OCI-LY7 (cell line): ENCODE results near the gene PHF12. TPM values are rescaled to one million over a fixed set of nuclear protein-coding genes. Genes with fewer than 3 reads are reported as not detected.

ENCODE experiments used
- BruUV-seq: library from RNA; stranded (reverse); fragments of 400-500 nt; replicated peaks from 2 replicates; lab custom pipeline; 2021; lab: Mats Ljungman, UMichigan
- CTCF ChIA-PET: fragments of 300-600 bp; sonication (Branson Sonifier 250); formaldehyde crosslinking; loops from one replicate; lab custom pipeline; 2022; ENCODE audit warnings: antibody characterized with exemption; ENCODE audit not compliant: unreplicated experiment; lab: Charles Lee
- POLR2A ChIA-PET: fragments of 300-600 bp; sonication (Branson Sonifier 250); formaldehyde crosslinking; loops from one replicate; lab custom pipeline; 2022; ENCODE audit warnings: antibody characterized with exemption; lab: Charles Lee
- DNase-seq: peaks from one replicate; pipeline ENCODE4 v3.0.0-alpha.2; 2015; ENCODE audit warnings: low spot score
- H2AFZ ChIP-seq: fragments of 200-600 bp; sonication (generic), shearing (Covaris generic); 2 replicates; pipeline ENCODE4 v1.6.1; 2014; ENCODE audit warnings: mild to moderate bottlenecking, antibody characterized with exemption, low read length, moderate library complexity
- H3K27ac ChIP-seq: fragments of 200-600 bp; sonication (generic); 2 replicates; pipeline ENCODE4 v1.5.1; 2014; ENCODE audit warnings: mixed run types, low read depth, mild to moderate bottlenecking, moderate library complexity, low read length, inconsistent platforms; ENCODE audit not compliant: poor library complexity, severe bottlenecking
- H3K36me3 ChIP-seq: fragments of 200-600 bp; sonication (generic); 2 replicates; pipeline ENCODE4 v1.6.1; 2014; ENCODE audit warnings: mild to moderate bottlenecking, antibody characterized with exemption, low read length, moderate library complexity, mixed read lengths; ENCODE audit not compliant: insufficient read depth
- H3K4me1 ChIP-seq: fragments of 200-600 bp; sonication (generic); 2 replicates; pipeline ENCODE4 v1.5.1; 2014; ENCODE audit warnings: mild to moderate bottlenecking, low read length; ENCODE audit not compliant: insufficient read depth, poor library complexity, severe bottlenecking
- H3K4me2 ChIP-seq: fragments of 200-600 bp; sonication (generic); 2 replicates; pipeline ENCODE4 v1.6.1; 2014; ENCODE audit warnings: mild to moderate bottlenecking, low read length
- H3K4me3 ChIP-seq: fragments of 200-600 bp; sonication (generic); 2 replicates; pipeline ENCODE4 v1.5.1; 2014; ENCODE audit warnings: mild to moderate bottlenecking, low read depth, low read length; ENCODE audit not compliant: poor library complexity, severe bottlenecking
- H3K79me2 ChIP-seq: fragments of 200-600 bp; sonication (generic); 2 replicates; pipeline ENCODE4 v1.6.1; 2016; ENCODE audit warnings: low read depth, mild to moderate bottlenecking, low read length, moderate library complexity, mixed read lengths; ENCODE audit not compliant: insufficient read depth
- H3K9me2 ChIP-seq: fragments of 200-600 bp; sonication (generic); 2 replicates; pipeline ENCODE4 v1.6.1; 2016; ENCODE audit warnings: mild to moderate bottlenecking, low read length, mixed read lengths; ENCODE audit not compliant: insufficient read depth
- H3K9me3 ChIP-seq: fragments of 200-600 bp; sonication (generic); 2 replicates; pipeline ENCODE4 v1.6.1; 2014; ENCODE audit warnings: mild to moderate bottlenecking, mixed run types, low read length, mixed read lengths
- H4K20me1 ChIP-seq: fragments of 200-600 bp; sonication (generic); 2 replicates; pipeline ENCODE4 v1.6.1; 2014; ENCODE audit warnings: mild to moderate bottlenecking, antibody characterized with exemption, low read length, moderate library complexity, mixed read lengths; ENCODE audit not compliant: insufficient read depth
- CTCF ChIP-seq: fragments of 200-600 bp; sonication (generic); conservative IDR thresholded peaks from 2 replicates; pipeline ENCODE4 v1.5.1; 2014; ENCODE audit warnings: mild to moderate bottlenecking, antibody characterized with exemption, low read length, moderate library complexity, mixed read lengths
- EZH2phosphoT487 ChIP-seq: fragments of 200-600 bp; sonication (generic); IDR thresholded peaks from 2 replicates; pipeline ENCODE4 v1.6.1; 2018; ENCODE audit warnings: low read depth, borderline replicate concordance, mild to moderate bottlenecking, mixed run types, antibody characterized with exemption, low read length, moderate library complexity, mixed read lengths
- intact Hi-C: fragments of 100-400 bp; cut with micrococcal nuclease; formaldehyde crosslinking; loops from one replicate; pipeline ENCODE4 v1.10.0; 2022; ENCODE audit not compliant: unreplicated experiment
- total RNA-seq, 2 experiments: library from RNA; depleted of rRNA in 1 of 2; stranded (reverse); fragments of >200 nt in 1 of 2; shearing (Covaris generic) in 1 of 2; gene quantifications; 2 replicates each; pipeline ENCODE4 v1.2.3, GENCODE V29; 2014 to 2022

The PHF12 gene
- total RNA-seq, 2 experiments from 2014 or later, result 40.6 to 62.5 TPM

- POLR2A ChIA-PET, result interaction anchor here (0.6 kb wide), 1 partner anchor 208 kb away, joined by 3 read pairs; no protein-coding TSS in a partner anchor
- no peak overlapping the region for H3K4me2 ChIP-seq
- CTCF ChIA-PET, result no interaction called here
Measured at GRCh38 chr17:28993645-28994426, 42.5 kb upstream of the PHF12 start.

GRCh38 chr17:28992625-28993600 is 41.6 kb upstream of the PHF12 start:
- no peak for TF ChIP-seq CTCF
- no peak for TF ChIP-seq EZH2phosphoT487
- H3K36me3 ChIP-seq, result no peaks in the 10 kb centered on the region
- no peaks in the 10 kb centered on the region for H3K9me2 ChIP-seq
- DNase-seq, result no peak
- POLR2A ChIA-PET, result interaction anchor here (0.6 kb wide), 1 partner anchor 361 kb away, joined by 6 read pairs; no protein-coding TSS in a partner anchor
- H3K4me1 ChIP-seq, result no peaks in the 10 kb centered on the region
- intact Hi-C loops, result no loop called here
- no peaks in the 10 kb centered on the region for H3K9me3 ChIP-seq
- CTCF ChIA-PET, result no interaction called here
- BruUV-seq, result no TSS peak
- no peaks in the 10 kb centered on the region for H3K79me2 ChIP-seq
- no peak overlapping the region for H3K4me3 ChIP-seq
- no peaks in the 10 kb centered on the region for H4K20me1 ChIP-seq
- H2AFZ ChIP-seq, result no peak overlapping the region
- no peak overlapping the region for H3K27ac ChIP-seq
- no peak overlapping the region for H3K4me2 ChIP-seq

More at GRCh38 chr17:28993645-28994426, 42.5 kb upstream of the PHF12 start:
- Histone ChIP-seq H3K9me2 (no peaks in the 10 kb centered on the region), H3K4me3 (no peak overlapping the region), H3K4me1 (no peaks in the 10 kb centered on the region), H3K79me2 (no peaks in the 10 kb centered on the region), H4K20me1 (no peaks in the 10 kb centered on the region), H3K9me3 (no peaks in the 10 kb centered on the region), H3K36me3 (no peaks in the 10 kb centered on the region), H3K27ac (no peak overlapping the region), H2AFZ (no peak overlapping the region)
- no peak for DNase-seq
- no TSS peak for BruUV-seq
- TF ChIP-seq CTCF (no peak), EZH2phosphoT487 (no peak)
- intact Hi-C loops, result no loop called here
